ENCODE results near the gene STON1.

- TF ChIP-seq CTCF (conservative IDR thresholded peaks at IDR 0.05) (peak; percentile 33), ZFX (IDR thresholded peaks at IDR 0.05) (no peak)
Observed at GRCh38 chr2:48601349-48601748, 71.4 kb downstream of the STON1 start.
